ENCODE measurements around the gene MEGF9. TPM values are rescaled to one million over a fixed set of nuclear protein-coding genes. Genes with fewer than 3 reads are reported as not detected.

MEGF9 gene
- total and polyA plus RNA-seq, 2 of the 13 experiments (the other 11 are each of a cell fraction or from before 2014, with no cell fraction given): 3.1 to 3.3 TPM

GRCh38 chr9:120711354-120711753, 2.9 kb downstream of the MEGF9 start (continued):
- TF ChIP-seq ZNF44 (CRISPR knock-in tag; IDR thresholded peaks at IDR 0.05) (no peak), ZNF264 (CRISPR knock-in tag; IDR thresholded peaks at IDR 0.05) (no peak), MLX (CRISPR knock-in tag; IDR thresholded peaks at IDR 0.05) (no peak)

GRCh38 chr9:120710110-120710981, 3.9 kb downstream of the MEGF9 start:
- ChIA-PET CTCF (ENCODE audit: low intra/inter-chr PET ratio, low total read pairs) (no interaction called here), POLR2A (interaction anchor here (0.9 to 4.3 kb wide), 5 partner anchors 11 to 116 kb away, joined by 3 to 37 read pairs (median 3); no protein-coding TSS in a partner anchor)
- intact Hi-C loops (cut with micrococcal nuclease; ENCODE audit: unreplicated experiment): loop anchor here (2.0 kb wide), 1 partner anchor 92 kb away; no protein-coding TSS in a partner anchor
- H2AFZ ChIP-seq (ENCODE audit: low read length): peak overlapping the region; percentile 66
- peak; percentile 4; the same call in 2 of the 3 replicates for ATAC-seq
- peak overlapping the region; percentile 95 for H3K4me2 ChIP-seq (ENCODE audit: low read depth, low read length)
- in situ Hi-C loops (cut with HindIII; ENCODE audit: extremely low pct_ligation_motif_present, low pct_unique_long_range_greater_than_20kb): loop anchor here (5.0 kb wide), 1 partner anchor 73 kb away; no protein-coding TSS in a partner anchor
- H3K4me3 ChIP-seq (replicated peaks in 1 of 3; ENCODE audit: insufficient read depth in 1 of 3, low read depth in 2 of 3, low read length in 3 of 3): peak overlapping the region; percentile 52 to 79 (median 71)
- peak overlapping the region; percentile 75 for H3K27ac ChIP-seq (ENCODE audit: extremely low read length, insufficient read depth, low read length)
- peak; percentile 81 for DNase-seq (ENCODE audit: low spot score)
- H3K4me1 ChIP-seq (ENCODE audit: insufficient read depth, low read length): peaks cover 62% of the 10 kb centered on the region
- no peaks in the 10 kb centered on the region for H3K36me3 ChIP-seq (replicated peaks in 1 of 2; ENCODE audit: control insufficient read depth in 1 of 2, insufficient read depth in 2 of 2, low read length in 2 of 2)
- WGBS (ENCODE audit: low lambda C conversion rate): 3% methylated on average over 10 of the region's 10 CpGs
- BruUV-seq (replicated peaks): no TSS peak
- H4K20me1 ChIP-seq (ENCODE audit: insufficient read depth, low read length): no peaks in the 10 kb centered on the region
- H3K27me3 ChIP-seq (ENCODE audit: control insufficient read depth in 1 of 2, insufficient read depth in 2 of 2, low read length in 2 of 2): no peaks in the 10 kb centered on the region
- peak overlapping the region; percentile 69 for H3K9ac ChIP-seq (ENCODE audit: insufficient read depth, low read depth, low read length)
- H3K79me2 ChIP-seq (ENCODE audit: insufficient read depth, low read length): peaks cover 34% of the 10 kb centered on the region
- H3K9me3 ChIP-seq (ENCODE audit: low read length): no peaks in the 10 kb centered on the region
- peak; percentile 50 for FAIRE-seq
- TF ChIP-seq ZNF672 (CRISPR knock-in tag; IDR thresholded peaks at IDR 0.05): no peak
- TF ChIP-seq POLR2AphosphoS5 (IDR thresholded peaks at IDR 0.05; ENCODE audit: low read depth, low read length): peak; percentile 52
- 0 out of 2 replicates have a peak, but pooled peaks have one; percentile 15 for TF ChIP-seq SMAD3 (CRISPR knock-in tag; IDR thresholded peaks at IDR 0.05)
- no peak for TF ChIP-seq ZC3H13 (CRISPR knock-in tag; IDR thresholded peaks at IDR 0.05)
- TF ChIP-seq ZMYM3 (CRISPR knock-in tag; IDR thresholded peaks at IDR 0.05): peak; percentile 61; the same call in 1 of the 2 replicates
- TF ChIP-seq POLR2G (IDR thresholded peaks at IDR 0.05; ENCODE audit: low read depth, low read length): peak; percentile 58; the same call in 1 of the 2 replicates
- no peak for TF ChIP-seq PCBP2 (optimal IDR thresholded peaks at IDR 0.05; ENCODE audit: low read depth, low read length, poor library complexity, severe bottlenecking)
- 0 out of 2 replicates have a peak, but pooled peaks have one; percentile 20 for TF ChIP-seq TFAP4 (IDR thresholded peaks at IDR 0.05; ENCODE audit: borderline replicate concordance, low read depth)
- TF ChIP-seq KMT2A (CRISPR knock-in tag; IDR thresholded peaks at IDR 0.05): peak; percentile 83
- TF ChIP-seq THAP11 (CRISPR knock-in tag; IDR thresholded peaks at IDR 0.05): peak; percentile 55; the same call in 1 of the 2 replicates
